H1 (cell line): Measurements from ENCODE around the gene CACNG3. TPM values are rescaled to one million over a fixed set of nuclear protein-coding genes. Genes with fewer than 3 reads are reported as not detected.

Experiments
- CTBP2 ChIP-seq: IDR thresholded peaks from 2 replicates; pipeline ENCODE4 v1.7.0; 2011; ENCODE audit warnings: borderline replicate concordance, mild to moderate bottlenecking, moderate library complexity, mixed read lengths, low read length; ENCODE audit not compliant: insufficient read depth, insufficient read length
- USF2 ChIP-seq: IDR thresholded peaks from 2 replicates; pipeline ENCODE4 v1.6.1; 2011; ENCODE audit warnings: low read length, improper control_type of control experiment
- polyA plus RNA-seq, 7 experiments: library from polyadenylated mRNA; depleted of rRNA in 3 of 7; stranded (reverse) in 5 of 7; unstranded in 2 of 7; fragments of >200 nt in 5 of 7; fragments of 200-250 nt in 2 of 7; gene quantifications; 1 replicate in 5 of 7; 2 replicates in 1 of 7; 4 replicates in 1 of 7; pipeline versions ENCODE4 v1.2.1 to v1.2.3, GENCODE V29; 2011 to 2013; ENCODE audit warnings: missing spikeins in 2 of 7, mixed read lengths in 2 of 7
- total RNA-seq: library from RNA; stranded (reverse); fragmentation: NEBNext Ultra II Directional; extraction: Animal tissue kit (Norgen Biotek cat#: 25700); gene quantifications from 2 replicates; pipeline ENCODE4 v1.2.1, GENCODE V29; 2021

CACNG3 gene
- total and polyA plus RNA-seq, 2 of the 8 experiments (the other 6 are each of a cell fraction or from before 2014, with no cell fraction given): 0.12 TPM; not detected in 1

GRCh38 chr16:24258791-24259190 is 2.7 kb downstream of the CACNG3 start (continued):
- TF ChIP-seq CTBP2: no peak
- no peak for TF ChIP-seq USF2
